ENCODE measurements around the gene IFITM2.

- TF ChIP-seq CTCF (IDR thresholded peaks at IDR 0.05) (no peak), EZH2 (IDR thresholded peaks at IDR 0.05; ENCODE audit: borderline replicate concordance, insufficient read depth, low read depth, low read length, poor library complexity, severe bottlenecking) (no peak)
Observed at GRCh38 chr11:316891-317301, 9.3 kb downstream of the IFITM2 start.

Measured in B cell (primary cell).